ENCODE results near the gene ADARB2. TPM values are rescaled to one million over a fixed set of nuclear protein-coding genes. Genes with fewer than 3 reads are reported as not detected.

Gene ADARB2
- total RNA-seq, 2 donors from 2014 or later: 0.27 TPM; not detected in 1

DNA sequence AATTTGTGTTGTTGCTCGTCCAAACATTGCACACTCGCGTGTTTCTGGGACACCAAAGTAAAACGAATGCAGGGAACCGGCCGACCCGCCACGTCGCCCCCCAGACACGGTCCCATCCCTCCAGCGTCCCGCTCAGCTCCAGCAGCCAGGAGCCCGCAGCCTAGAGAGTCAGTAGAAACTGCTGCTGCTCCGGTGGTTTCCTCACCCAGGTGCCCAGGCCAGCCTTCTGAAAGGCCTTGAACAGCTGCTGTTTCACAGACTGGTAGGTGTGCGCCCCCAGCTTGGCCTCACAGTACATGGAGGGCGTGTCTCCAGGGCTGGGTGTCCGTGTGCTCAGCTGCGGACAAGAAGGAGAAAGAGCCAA lies 554.3 kb downstream of the ADARB2 start:
- DNase-seq (no peak), ATAC-seq (no peak)
- intact Hi-C loops (cut with DNase I): no loop called here

DNA sequence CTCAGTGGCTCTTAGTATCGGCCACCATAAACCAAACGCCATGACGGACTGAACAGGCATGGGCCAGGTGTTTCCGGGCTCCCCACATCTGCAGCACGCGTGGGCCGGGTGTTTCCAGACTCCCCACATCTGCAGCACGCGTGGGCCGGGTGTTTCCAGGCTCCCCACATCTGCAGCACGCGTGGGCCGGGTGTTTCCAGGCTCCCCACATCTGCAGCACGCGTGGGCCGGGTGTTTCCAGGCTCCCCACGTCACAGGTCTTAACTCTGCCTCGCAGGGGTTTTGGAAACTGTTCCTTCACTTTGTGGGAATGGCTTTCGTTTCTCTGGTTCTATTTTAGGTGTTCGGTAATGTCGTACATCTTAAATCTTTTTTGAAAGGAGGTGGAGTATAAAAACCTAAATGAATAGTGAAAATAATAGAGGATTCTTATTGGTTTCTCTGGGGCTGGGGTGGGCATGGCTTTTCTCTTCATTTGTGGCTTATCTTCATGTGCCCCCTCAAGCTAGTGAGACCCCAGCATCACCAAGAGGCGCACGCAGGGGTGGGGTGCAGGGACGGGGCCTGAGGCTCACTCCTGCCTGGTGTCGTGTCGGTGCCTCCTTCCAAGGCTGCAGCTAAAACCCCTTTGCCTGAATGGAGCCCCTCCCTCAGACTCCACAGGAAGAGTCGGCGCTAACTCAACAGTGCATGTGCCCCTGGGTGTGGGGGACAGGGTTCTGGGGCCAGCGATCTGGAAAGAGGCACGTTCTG lies 554.9 kb downstream of the ADARB2 start:
- intact Hi-C loops (cut with DNase I): no loop called here
- no peak for DNase-seq
- ATAC-seq: no peak

DNA sequence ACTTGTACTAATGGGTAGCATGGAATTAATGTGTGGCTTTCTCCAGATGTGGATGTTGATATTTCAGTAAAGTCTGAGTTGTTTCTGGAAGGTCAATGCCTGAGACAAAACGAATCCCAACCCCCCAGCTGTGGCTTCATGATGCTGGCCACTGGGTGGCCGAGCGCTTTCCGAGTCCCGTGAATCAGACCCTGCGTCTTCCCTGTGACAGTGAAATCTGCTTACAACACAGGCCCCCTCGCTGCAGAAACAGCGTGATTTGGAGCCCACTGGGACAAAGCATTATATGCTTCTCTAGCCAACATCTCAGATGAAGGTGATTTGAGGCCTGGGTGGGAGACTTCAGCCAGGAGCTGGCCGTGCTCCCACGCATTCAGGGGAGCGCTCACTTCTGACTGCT lies 556.5 kb downstream of the ADARB2 start:
- intact Hi-C loops (cut with DNase I): no loop called here
- ATAC-seq (no peak), DNase-seq (no peak)

DNA sequence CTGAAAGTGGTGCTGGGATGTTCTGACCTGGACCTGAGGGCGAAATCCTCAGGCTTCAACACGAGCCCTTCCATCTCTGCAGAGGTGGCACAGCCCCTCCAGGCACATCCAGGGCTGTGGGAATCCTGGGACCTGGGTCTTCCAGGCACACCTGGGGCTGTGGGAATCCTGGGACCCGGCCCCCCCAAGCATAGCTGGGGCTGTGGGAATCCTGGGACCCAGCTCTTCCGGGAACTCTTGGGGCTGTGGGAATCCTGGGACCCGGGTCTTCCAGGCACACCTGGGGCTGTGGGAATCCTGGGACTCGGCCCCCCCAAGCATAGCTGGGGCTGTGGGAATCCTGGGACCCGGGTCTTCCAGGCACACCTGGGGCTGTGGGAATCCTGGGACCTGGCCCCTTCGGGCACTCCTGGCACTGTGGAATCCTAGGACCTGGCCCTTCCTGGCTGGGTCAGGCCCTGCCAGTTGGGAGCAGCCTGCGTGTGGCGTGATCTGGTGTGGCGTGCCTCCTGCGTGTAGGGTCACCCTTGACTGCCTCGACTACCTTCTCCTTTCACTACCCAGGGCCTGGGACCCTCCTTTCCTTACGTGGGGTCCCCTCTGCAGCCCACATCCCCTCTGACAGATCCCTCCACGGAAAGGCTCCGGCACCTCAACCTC lies 557.1 kb downstream of the ADARB2 start:
- intact Hi-C loops (cut with DNase I): no loop called here
- no peak for ATAC-seq
- no peak for DNase-seq

DNA sequence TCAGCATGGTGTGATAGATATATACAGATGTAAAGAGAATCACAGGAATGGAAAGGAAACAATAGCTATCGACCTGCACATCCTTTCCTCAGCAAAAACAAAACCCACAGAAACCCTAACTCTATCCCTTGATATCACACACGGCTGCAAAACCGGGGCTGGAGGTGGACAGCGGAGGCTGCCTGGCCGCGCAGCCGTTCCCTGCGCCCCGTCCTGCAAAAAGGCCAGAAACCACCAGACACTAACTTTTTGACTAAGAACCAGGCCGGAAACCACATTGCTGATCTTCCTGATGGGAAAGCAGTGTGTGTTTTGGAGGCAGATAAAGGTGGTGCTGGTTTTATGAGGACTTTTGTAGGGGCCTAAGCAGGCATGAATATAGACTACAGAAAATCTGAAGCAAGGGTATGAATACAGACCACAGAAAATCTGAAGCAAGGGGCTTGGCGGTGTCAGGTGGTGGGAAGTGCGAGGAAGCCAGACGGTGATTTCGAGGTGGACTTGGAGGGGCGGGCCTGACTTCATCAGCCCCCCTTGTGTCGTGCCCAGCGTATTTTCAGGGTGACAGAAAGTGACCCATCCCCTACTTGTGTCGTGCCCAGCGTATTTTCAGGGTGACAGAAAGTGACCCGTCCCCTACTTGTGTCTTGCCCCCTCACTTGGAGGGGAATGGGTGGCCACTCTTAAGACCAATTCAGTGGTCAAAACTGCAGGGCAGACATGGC lies 557.8 kb downstream of the ADARB2 start:
- intact Hi-C loops (cut with DNase I): no loop called here
- DNase-seq (no peak), ATAC-seq (no peak)

DNA sequence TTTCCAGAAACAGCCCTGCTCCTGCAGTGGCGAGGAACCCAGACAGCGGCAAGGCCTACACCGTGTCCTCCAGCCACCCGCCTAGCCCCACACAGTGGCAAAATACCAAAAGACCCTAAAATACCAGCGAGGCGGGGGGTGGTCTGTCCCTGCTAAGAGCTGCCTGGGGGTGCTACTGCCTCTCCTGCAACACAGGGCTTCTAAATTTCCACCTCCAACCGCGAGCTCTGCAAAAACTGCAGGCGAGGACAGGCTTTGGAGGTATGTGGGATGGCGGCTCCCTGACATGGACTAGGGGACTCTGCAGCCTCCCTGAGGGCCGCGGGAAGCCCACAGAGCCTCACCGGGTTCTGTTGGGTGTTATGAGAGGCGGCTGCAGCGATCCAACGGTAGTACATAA lies 558.8 kb downstream of the ADARB2 start:
- DNase-seq: no peak
- intact Hi-C loops (cut with DNase I): no loop called here

DNA sequence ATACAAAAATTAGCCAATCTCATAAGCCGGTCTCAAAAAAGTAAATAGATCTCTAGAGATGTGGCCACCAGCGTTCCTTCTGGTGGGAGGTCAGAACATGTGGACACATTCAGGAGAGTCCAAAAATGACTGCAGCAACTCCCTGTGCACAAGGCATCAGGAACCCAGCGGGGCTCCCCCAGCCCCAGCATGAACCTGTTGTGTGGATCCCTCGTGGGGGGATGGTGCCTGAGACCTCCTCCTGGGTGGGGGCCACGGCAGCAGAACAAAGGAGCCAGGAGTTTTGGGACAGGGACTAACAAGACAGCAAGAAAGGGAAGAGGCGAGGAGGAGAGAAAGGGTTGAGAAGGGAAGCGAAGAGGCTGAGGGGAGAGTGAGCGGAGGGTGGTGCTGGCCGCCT lies 559.4 kb downstream of the ADARB2 start:
- intact Hi-C loops (cut with DNase I): no loop called here
- no peak for ATAC-seq
- no peak for DNase-seq

More for the DNA sequence above, 558.8 kb downstream of the ADARB2 start:
- no peak for ATAC-seq

DNA sequence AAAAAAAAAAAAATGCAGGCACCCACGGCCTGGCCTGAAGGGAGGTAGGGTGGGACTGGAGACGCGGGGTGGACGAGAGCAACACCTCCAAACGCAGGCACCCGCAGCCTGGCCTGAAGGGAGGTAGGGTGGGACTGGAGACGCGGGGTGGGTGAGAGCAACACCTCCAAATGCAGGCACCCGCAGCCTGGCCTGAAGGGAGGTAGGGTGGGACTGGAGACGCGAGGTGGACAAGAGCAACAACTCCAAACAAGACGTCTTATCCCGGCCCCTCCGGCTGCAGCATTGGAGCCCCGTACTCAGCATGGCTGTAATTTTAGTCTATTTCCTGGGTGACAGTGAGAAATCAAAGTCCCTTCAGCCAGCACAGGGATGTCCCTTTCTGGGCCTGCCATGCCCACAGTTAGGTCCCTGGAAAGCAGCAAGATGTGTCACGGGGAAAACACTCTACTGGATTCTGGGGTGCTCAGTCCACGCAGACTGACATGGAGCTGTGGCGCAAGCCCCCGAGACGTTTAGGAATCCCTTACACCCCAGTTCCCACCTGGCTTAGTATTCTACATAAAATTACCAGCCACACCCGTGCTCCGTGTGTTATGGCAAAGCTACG lies 561.3 kb downstream of the ADARB2 start:
- DNase-seq (no peak), ATAC-seq (no peak)
- intact Hi-C loops (cut with DNase I): no loop called here

DNA sequence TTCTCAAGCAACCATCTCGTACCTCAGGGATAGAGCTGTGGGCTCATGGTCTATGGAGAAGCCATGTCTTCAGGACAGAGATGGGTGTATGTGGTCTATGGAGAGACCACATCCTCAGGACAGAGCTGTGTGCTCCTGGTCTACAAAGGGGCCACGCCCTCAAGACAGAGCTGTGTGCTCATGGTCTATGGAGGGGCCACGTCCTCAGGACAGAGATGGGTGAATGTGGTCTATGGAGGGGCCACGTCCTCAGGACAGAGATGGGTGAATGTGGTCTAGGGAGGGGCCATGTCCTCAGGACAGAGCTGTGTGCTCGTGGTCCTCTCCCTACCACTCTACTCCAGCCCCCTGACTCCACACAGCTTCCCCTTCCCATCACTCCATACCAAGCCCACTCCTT lies 563.3 kb downstream of the ADARB2 start:
- DNase-seq: no peak
- ATAC-seq: no peak

DNA sequence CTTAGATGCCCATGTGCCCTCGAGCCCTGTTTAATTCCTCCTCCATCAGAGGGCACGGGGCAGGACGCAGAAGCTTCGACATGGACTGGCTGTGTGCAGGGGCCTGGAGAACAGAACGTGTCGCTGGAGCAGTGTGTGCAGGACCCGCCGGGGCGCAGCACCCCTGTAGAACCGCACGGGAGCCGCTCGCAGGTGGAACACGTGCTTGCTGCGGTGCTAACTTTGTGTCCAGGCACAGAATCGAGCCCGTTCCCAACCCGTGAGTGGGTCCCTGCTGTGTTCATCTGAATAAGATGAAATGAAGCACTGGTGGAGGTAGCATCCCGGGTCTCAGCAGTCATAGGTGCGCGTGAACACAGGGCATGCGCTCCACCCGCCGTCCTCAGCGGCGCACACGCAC lies 564.2 kb downstream of the ADARB2 start:
- DNase-seq (no peak), ATAC-seq (no peak)
- intact Hi-C loops (cut with DNase I): no loop called here

More for the DNA sequence above, 563.3 kb downstream of the ADARB2 start:
- intact Hi-C loops (cut with DNase I): no loop called here

DNA sequence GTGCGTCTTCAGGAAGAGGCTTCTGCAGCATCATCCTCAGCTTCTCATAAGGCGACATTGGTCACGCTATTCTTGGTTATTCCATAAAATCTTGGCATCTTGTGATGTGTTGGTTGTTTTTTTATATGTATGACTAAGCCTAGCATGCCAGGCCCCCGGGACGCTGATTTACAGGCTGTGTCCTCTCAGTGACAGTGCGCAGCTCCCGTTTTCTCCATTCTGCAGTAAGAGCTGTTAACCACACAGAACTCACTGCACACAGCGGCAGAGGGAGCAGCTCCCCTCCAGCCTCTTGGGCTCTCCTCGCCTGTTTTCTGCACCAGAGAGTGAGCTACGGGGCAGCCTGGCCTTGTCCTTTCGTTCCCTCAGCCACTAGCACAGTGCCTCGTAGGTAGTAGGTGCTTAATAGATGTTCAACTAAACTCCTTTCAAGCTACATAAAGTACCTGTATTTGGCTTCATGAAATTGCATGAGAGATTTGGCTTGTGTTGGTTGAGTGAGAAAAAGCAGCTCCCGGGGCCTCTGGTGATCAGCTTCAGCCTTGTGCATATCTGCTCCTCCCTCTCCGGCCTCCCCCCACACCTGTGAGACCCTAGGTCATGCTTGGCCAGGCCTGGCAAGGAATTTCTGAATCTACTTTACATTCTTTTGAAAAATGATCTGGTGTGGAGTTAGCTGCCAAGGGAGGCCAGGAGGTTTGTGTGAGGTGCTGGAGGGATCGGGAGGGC lies 564.9 kb downstream of the ADARB2 start:
- no peak for DNase-seq

DNA sequence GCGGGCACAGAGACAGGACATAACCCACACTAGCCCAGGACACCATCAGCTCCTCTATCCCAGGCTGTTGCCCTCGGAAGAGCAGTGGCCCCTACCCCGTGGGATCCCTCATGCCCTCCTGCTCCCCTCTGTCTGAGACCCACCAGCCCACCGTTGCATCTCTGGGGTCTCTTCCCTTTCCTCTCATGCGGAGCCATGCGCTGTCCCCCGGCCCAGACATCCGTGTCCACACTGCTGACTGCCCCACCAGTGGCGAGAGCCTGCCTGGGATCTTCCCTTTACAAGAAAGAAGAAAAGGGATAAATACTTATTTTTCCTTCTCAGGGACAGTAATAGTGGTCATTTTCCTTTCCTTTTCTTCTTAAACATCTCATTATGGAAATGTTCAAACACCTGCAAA lies 565.7 kb downstream of the ADARB2 start:
- ATAC-seq: no peak
- intact Hi-C loops (cut with DNase I): no loop called here
- no peak for DNase-seq

More for the DNA sequence above, 564.9 kb downstream of the ADARB2 start:
- no peak for ATAC-seq
- intact Hi-C loops (cut with DNase I): no loop called here

DNA sequence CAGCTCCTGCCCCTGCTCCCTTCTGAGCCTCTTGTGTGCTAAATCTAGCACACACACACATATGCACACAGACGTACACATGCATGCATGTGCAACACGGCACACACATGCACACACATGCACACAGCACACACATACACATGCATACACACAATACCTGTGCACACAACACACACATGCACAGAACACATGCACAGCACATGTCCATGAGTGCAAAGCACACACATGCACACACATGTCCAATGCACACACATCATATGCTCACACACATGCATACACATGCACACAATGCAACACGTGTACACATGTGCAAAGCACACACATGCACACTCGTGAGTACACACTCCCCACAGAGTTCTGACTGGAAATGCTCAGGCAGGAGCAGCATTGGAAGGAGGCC lies 566.1 kb downstream of the ADARB2 start:
- intact Hi-C loops (cut with DNase I): no loop called here
- DNase-seq (no peak), ATAC-seq (no peak)

DNA sequence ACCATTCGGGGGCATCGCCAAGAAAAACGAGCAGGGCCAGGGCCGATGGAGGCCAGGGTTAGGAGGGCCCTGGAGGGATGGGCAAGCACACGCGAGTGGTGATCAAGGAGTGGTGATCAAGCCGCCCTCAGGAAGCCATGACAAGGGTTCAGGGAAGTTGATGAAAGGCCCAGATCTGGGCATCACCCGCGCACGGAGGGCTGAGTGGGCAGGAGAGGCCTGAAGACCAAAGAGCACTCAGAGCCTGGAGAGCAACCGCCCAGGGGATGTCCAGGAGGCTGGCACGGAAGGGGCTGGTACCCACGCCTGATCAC lies 566.5 kb downstream of the ADARB2 start:
- no peak for ATAC-seq
- intact Hi-C loops (cut with DNase I): no loop called here
- DNase-seq: no peak

DNA sequence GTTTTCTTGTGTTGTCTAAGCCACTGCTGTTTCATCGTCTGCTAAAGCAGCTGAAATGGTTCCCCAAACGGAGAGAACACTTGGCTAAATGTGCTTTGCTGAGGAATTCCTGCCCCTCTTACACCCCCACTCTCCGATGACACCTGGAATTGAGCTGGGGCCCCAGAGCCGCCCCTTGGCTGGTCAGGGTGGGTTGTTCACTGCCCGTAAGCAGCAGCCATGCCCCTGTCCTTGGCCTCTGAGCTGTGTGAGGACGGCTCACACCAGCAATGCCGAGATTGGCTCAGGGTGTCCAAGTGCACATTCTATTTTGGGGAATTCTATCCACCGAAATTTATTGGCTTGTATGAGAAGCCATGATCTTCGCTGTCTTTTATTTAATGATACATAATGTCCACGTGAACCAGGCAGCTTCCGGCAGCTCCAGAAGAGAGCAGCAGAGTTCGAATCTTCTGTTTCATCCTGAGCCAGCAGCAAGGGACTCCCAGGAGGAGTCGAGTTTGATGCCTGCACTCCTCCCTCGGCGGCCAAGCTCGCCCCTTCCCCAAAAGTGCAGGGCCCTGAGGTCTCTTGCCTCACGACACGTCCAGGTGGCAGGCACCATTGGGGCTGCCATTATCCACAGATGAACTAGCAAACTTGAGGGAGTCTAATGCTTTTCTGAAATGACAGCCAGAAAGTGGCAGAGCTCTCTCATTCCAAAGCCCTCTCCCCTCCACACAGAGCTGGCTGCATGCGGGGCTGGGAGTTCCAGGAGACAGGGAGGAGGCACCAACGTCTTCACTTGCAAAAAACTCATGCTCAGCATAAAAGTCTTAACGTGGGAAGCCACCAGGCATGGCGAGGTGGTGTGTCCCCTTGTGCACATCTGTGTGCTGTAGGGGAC lies 567.1 kb downstream of the ADARB2 start:
- DNase-seq: no peak
- ATAC-seq: no peak

DNA sequence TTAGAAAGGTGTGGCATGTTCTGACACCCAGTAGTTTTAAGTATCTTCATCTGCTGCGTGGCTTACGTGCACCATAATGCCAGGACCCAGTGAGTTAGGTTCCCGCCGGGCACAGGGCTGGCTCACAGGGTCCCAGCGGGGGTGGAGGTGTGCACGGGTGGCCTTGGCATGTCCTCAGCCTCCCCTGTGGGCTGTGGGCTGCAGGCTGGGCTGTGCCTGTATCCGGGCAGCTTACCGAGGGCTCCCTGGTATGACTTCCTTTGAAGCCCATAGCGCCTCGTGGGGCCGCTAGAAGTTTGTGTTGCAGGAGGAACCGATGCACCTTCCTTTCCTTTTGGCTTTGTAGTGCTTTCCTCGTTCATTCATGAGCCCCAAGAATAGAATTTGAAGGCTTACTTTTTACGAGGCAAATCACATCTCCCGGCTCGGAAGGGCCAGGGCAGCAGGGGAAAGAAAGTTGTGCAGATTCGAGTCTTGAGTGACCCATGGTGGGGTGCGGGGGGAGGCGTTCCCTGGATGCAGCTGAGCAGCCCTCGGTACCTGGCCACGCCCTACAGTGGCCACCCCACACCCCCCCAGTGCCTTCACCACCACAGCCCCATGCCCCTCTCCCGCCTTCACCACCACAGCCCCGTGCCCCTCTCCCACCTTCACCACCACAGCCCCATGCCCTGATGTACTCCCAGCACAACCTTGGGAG lies 568.0 kb downstream of the ADARB2 start:
- ATAC-seq: no peak
- DNase-seq: no peak
- intact Hi-C loops (cut with DNase I): no loop called here

More for the DNA sequence above, 567.1 kb downstream of the ADARB2 start:
- intact Hi-C loops (cut with DNase I): no loop called here

DNA sequence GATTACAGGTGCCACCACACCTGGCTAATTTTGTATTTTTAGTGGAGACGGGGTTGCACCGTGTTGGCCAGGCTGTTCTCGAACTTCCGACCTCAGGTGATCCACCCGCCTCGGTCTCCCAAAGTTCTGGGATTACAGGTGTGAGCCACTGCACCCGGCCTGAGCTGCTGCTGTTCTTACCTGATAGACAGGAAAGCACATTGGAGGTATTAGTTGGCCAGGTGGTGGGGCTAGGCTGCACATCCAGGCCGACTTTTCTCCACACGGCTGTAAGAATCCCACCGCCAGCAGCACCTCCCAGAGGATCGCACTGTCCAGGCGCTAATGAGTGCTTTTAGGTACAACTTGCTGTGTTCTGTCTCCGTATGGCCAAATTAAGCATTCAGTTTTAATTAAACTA lies 568.6 kb downstream of the ADARB2 start:
- intact Hi-C loops (cut with DNase I): no loop called here
- ATAC-seq (no peak), DNase-seq (no peak)

DNA sequence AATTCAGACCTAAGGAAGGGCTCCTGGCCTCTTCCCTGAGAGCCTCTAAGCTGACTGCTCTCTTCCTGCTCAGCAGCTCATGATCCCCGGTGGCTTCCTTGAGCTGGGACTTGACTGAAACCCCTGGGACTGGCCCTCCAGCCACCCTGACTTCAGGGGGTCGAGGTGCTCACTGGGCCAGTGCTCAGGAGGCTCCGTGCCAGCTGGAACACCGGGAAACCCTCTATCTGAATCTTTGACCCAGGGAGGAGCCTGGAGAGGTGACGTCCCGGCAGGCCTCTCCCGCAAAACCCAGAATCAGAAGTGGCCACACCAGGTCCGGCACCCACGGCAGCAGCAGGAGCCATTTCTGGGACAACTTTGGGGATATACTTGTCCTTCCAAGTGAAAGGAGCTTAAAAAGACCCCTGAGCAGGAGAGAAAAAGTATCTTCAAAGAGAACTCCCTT lies 570.5 kb downstream of the ADARB2 start:
- no peak for ATAC-seq
- no peak for DNase-seq
- intact Hi-C loops (cut with DNase I): no loop called here

Data from left cardiac atrium (tissue), 4 donors.